T-helper 2 cell (primary cell): ENCODE data around the gene CLCN3.
"Not testable (repeated sequence)": the region's sequence is repeated elsewhere in the genome, so short reads cannot be mapped to it uniquely, and the experiment has no call there.

ENCODE experiments used
- DNase-seq, 5 experiments: peaks; one replicate each; pipeline versions ENCODE4 v3.0.0 to v3.0.0-alpha.2; 2012 to 2022

The CLCN3 gene

DNA sequence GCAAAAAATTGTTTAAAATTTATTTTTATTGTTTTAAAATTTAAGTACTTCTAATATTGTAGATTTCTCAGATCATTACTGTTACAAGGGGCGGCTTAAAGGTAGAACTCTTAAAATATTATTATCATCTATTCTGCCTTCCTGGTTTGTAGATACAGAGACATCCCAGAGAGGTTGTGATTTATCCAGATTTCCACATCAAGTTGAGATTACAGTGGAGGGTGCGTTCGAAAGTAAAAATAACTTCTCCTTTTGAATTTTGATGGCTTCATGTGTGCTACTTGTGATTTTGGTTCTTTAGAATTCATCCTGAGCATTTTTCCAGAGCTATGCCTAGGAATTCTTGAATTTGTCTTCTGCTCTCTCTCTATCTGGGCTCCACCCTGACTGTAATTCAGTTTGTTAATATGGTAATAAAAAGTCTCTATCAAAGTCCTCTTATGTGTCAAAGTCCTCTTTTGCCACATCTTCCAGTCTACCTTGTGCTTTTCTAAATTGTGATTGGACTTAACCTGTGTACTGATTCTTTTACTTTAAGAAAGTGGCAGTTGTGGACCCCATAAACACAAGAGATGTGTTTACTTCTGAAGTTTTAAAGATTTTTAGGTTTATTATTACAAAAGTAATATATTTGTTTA lies 37.2 kb downstream of the CLCN3 start:
- no peak for DNase-seq

- no peak for DNase-seq
Observed at GRCh38 chr4:169658196-169658595, 37.8 kb downstream of the CLCN3 start.

DNA sequence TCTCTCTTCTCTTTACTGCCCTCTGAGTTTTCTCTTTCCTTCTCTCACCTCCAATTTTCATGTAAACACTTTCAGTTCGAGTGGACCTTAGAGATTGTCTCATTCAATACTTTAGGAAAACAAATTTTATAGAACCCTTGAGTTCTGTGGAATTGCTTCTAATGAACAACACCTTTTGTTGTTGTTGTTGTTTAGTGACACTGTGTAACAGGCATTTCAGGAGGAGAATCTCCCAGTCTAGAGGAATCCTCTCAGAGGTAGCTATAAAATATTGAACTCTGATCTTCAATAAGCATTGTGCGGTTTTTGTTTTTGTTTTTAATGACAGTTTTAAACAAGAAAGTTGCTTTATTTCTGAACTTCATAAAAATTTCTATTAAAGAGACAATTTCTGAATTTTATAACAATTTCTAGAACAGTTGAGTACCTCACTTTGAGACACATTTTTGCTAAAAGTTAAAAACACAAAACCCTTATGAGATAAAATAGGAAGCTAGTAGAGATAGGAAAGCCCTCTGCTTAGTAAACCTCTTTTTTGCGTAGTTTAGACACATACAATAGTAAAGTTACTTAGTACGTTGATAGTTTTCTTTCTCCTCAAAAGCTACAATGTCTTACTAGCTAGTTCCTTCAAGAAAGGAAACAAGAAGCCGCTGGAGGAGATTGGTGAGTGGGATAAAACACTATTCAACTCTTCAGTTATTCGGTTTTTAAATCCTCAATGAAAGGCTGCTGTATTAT lies 38.8 kb downstream of the CLCN3 start:
- DNase-seq = no peak

DNA sequence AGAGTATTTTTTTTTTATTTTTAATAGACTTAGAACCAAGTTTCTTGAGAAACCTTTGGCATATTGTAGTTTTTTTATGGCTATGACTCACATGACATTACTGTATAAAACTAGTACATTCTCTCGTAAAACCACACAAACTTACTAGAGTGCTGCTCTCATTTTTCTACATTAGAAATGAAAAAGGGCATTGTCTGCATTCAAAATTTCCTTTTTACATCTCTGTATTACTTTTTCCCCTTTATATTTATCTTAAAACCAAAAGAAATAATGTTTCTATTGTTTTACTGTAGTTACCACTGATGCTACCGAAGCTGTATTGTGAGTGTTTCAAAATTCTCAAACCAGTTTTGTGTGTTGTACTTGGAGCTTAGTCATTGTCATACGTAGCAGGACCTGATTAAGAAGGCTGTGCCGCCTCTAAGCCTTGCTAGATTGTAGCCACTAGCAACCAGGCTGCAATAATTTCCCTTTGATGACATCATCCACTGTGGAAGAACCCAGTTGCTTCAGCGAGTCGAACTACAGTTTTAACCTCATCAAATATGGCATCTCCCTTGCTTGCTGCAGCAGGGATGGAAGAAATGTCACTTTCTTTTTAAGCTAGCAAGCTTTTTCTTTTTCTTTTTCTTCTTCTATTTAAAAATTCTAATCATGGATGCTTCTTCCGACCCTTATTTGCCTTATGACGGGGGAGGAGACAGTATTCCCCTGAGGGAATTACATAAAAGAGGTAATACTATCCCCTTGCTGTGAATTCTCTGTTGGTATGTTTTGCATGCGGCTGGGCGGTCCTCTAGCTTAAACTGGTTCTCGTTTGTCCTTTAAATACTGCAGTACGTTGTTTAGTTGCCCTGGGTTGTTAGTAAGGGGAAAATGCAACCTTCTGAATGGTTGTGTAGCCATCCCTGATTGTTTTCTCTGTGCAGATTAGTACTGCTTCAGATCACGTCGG lies 39.6 kb downstream of the CLCN3 start:
- DNase-seq = peak in 4 of 5 experiments; percentile 21 to 92 (median 54)

DNA sequence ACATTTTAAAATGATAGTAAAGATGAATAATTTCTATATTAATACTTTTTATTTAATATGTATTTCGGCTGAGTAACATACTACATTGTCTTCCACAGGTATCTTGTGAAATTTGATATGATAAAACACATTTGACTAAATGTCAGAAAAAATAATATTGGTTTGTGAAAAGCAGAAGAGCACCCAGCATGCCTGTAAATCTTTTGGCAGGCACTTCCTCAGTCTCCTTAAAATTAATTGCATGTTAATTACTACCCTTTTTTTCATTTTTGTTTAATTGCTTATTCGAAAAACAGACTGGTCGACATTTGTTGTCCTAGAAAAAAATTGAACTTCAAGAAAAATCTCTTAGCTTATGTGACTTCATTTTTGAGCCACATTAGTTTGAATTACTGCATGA lies 40.6 kb downstream of the CLCN3 start:
- no peak for DNase-seq

- no peak for DNase-seq
Observed at GRCh38 chr4:169661761-169662160, 41.4 kb downstream of the CLCN3 start.

GRCh38 chr4:169662206-169662605 lies 41.8 kb downstream of the CLCN3 start:
- no peak for DNase-seq

GRCh38 chr4:169663402-169663801 lies 43.0 kb downstream of the CLCN3 start:
- DNase-seq = no peak

DNA sequence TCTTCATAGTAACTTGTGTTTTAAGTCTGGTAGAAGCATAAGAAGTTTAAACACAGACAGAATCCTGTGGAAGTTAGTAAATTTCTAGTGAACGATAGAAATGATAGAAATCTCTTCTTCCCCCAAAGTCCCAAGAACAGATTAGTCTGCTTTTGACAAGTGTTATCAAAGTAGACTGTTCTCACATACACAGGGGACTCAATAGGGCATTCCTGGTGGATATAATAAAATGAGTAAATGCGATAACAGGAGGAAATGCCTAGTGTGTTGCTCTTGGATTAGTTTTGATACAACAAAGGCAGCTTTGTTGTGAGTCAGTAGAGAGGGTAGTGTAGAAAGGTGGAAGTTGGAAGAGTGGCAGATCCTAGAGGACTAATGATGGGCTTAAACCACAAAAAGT lies 43.5 kb downstream of the CLCN3 start:
- no peak for DNase-seq

DNA sequence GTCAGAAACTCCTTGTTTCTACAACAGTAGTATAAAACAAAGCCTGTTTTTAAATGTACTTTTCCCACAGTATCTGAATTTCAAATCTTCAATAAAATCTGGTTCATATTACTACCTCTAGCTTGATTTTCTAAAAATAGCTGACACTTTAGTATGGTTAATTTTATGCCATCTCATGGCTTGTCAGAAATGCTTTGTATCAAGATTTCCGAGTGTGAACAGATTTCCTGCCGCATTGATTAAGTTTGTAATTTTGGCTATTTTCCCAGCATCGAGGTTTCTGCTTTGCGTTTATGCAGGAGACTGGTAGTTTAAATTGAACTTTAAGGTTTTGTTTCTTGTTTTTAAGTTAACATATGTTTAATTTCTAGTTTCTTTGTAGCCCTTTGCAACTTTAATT lies 44.2 kb downstream of the CLCN3 start:
- DNase-seq = no peak

DNA sequence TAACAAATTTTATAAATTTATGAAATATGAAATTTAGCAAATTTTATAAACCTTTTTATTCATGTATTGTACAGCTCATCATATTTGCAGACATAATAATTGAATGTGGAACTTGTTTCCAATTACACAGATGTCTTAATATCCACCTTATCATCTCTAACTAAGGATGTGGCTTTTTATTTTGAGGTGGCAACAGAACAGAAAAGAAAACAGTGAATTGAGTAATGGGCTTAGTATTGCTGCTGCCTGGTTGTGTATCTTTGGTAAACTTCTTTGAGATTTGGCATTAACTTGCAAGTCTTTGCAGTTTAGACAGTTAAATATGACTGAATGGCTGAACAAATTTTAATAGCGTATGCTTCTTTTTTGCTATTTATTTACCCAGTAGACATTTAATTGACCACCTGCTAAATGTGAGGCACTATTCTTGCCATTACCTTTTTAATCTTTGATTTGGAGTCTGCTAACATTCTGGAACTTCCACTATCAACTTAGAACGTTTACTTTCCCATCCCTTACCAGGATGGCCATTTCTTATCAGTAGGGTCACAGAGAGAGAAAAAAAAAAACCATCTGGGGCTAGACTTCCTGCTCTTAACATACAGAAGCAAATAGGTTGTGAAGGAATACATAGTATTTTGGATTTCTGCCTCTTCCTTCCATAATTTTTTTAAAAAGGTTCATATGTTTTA lies 44.8 kb downstream of the CLCN3 start:
- DNase-seq = peak in 1 of 5 experiments; percentile 81

DNA sequence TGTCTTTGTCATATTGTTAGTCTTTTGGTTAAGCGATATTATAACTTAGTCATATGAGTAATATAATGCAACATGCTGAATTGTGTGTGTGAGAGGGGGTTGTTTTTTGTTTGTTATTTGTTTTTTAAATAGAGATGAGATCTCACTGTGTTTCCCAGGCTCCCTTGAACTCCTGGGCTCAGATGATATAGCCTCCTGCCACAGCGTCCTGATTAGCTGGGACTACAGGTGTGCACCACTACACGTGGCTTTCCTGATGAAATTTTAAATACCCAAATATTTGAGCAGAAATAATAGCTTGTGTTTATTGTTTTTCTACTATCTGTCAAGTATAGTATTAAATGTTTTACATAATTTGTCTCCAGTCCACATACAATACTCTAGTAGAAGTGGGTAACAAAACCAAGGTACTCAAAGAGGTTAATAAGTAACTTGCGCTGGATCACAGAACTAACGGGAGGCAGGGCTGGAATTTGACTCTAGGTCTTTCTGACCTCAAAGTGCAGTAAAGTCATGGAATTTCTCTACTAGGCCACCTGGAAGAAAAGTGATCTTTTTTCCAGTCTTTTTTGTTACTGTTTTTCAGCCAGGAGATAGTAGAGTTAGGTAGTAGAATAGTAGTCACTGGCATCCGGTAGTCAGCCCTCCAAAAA lies 47.8 kb downstream of the CLCN3 start:
- no peak for DNase-seq

DNA sequence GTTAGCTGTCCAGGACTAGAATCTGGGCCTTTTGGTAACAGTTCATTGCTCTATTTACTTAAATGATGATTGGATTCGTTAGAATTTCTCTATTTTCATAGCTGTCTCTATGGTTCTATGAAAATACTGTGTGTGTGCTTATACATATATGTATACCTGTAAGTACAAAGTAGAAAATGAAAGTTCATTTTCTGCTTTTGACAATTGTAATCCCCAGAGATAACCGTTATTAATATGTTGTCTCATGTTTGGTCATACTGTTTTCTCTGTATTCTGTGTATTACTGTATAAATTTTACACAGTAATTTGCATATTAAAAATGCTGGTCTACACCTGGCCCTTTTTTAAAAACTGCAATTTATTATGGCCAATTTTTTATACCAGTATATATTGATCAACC lies 55.4 kb downstream of the CLCN3 start:
- no peak for DNase-seq

GRCh38 chr4:169677150-169677748 lies 56.9 kb downstream of the CLCN3 start:
- DNase-seq = no peak

DNA sequence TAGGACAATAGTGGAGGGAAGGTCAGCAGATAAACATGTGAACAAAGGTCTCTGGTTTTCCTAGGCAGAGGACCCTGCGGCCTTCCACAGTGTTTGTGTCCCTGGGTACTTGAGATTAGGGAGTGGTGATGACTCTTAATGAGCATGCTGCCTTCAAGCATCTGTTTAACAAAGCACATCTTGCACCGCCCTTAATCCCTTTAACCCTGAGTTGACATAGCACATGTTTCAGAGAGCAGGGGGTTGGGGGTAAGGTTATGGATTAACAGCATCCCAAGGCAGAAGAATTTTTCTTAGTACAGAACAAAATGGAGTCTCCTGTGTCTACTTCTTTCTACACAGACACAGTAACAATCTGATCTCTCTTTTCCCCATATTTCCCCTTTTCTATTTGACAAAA lies 58.1 kb downstream of the CLCN3 start:
- DNase-seq = not testable (repeated sequence)

DNA sequence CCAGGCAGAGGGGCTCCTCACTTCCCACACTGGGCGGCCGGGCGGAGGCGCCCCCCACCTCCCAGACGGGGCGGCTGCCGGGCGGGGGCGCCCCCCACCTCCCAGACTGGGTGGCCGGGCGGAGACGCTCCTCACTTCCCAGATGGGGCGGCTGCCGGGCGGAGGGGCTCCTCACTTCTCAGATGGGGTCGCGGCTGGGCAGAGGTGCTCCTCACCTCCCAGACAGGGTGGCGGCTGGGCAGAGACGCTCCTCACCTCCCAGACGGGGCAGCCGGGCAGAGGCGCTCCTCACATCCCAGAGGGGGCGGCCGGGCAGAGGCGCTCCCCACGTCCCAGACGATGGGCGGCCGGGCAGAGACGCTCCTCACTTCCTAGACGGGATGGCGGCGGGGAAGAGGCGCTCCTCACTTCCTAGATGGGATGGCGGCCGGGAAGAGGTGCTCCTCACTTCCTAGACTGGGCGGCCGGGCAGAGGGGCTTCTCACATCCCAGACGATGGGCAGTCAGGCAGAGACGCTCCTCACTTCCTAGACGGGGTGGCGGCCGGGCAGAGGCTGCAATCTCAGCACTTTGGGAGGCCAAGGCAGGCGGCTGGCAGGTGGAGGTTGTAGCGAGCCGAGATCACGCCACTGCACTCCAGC lies 58.7 kb downstream of the CLCN3 start:
- DNase-seq = not testable (repeated sequence)

GRCh38 chr4:169682372-169683047 lies 62.1 kb downstream of the CLCN3 start:
- no peak for DNase-seq

DNA sequence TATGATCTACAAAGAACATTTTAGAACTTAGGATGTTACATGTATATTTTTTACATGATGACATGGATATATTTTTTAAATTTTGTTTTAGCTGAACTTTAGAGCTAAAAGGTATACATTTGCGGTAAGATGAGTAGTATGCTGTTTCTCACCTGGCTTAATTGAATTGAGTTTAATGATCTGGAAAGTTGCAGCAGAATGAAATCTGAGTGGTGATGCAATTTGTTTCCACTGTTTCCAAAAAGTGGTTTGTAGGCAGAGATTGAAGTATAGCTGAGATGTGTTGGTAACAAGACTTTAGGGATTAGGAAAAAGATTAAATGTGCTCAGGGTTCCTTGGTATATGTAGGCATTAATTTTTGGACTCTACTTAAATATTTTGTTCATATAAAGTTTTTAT lies 69.3 kb downstream of the CLCN3 start:
- DNase-seq = no peak

DNA sequence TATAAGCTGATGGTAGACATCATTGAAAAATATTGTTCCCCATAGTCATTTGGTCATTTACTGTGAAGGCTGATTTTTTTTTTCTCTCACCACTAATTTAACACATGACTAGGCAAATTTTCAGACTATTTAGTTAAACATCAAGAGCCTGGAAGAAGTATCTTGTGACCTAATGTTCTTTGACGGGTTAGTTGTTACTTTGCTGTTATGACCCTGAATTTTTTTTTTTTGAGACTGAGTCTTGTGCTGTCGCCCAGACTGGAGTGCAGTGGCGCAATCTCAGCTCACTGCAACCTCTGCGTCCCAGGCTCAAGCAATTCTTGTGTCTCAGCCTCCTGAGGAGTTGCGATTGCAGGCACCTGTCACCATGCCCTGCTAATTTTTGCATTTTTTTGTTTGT lies 70.4 kb downstream of the CLCN3 start:
- DNase-seq = no peak

DNA sequence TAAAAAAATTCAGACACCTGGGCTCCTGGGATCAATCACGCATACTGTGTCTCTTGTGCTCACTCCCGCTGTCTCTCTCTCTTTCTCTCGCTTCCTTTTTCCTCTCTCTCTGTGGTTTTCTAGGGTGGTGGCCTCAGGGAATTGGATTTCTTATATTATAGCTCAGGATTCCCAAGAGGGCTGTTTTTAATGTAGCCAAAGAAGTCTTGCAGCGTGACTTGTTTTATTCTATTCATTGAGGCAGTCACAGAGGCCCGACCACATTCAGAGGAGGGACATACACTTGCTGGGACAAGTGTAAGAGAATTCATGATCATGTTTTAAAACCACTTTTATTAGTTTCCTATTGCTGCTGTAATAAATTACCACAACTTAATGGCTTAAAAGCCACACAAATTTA lies 78.0 kb downstream of the CLCN3 start:
- DNase-seq = no peak
